Fibroblast of mammary gland (primary cell): ENCODE measurements around the gene DAAM1.
A peak's percentile ranks its signal among the peaks of the same experiment; 100 is the strongest.

Experiments used
- DNase-seq: peaks from one replicate; pipeline ENCODE4 v3.0.0-alpha.2; 2010; ENCODE audit warnings: low read depth
- H3K4me3 ChIP-seq: 2 replicates; pipeline ENCODE4 v1.5.1; 2011; ENCODE audit warnings: low read depth, mild to moderate bottlenecking, low read length, moderate library complexity; ENCODE audit not compliant: control insufficient read depth
- TF ChIP-seq, protein P1 (sequence below): conservative IDR thresholded peaks from 2 replicates; pipeline ENCODE4 v1.5.1; 2011; ENCODE audit warnings: low read depth, low read length, inconsistent platforms; ENCODE audit not compliant: control insufficient read depth, insufficient read depth

The DAAM1 gene

DNA sequence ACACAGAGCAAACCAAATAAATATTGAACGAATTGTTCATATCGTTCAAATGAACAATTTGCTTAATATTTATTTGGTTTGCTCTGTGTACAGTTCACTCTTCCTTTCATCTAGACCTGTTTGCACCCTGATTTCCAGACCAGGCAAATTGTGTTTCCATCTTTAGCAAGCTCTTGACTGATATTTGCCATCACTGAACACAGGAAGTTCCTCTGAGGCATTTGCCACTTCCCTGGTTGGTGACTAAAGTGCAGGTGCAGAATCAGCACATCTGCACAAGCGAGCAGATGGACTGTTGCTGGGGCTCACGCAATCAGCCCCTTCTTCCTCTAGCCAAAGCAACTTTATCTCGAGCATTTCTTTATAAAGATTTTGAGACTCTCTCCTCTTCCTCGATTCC lies 112.9 kb downstream of the DAAM1 start:
- TF ChIP-seq, protein P1, sequence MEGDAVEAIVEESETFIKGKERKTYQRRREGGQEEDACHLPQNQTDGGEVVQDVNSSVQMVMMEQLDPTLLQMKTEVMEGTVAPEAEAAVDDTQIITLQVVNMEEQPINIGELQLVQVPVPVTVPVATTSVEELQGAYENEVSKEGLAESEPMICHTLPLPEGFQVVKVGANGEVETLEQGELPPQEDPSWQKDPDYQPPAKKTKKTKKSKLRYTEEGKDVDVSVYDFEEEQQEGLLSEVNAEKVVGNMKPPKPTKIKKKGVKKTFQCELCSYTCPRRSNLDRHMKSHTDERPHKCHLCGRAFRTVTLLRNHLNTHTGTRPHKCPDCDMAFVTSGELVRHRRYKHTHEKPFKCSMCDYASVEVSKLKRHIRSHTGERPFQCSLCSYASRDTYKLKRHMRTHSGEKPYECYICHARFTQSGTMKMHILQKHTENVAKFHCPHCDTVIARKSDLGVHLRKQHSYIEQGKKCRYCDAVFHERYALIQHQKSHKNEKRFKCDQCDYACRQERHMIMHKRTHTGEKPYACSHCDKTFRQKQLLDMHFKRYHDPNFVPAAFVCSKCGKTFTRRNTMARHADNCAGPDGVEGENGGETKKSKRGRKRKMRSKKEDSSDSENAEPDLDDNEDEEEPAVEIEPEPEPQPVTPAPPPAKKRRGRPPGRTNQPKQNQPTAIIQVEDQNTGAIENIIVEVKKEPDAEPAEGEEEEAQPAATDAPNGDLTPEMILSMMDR, result no peak
- H3K4me3 ChIP-seq, result no peak overlapping the region
- DNase-seq, result no peak

DNA sequence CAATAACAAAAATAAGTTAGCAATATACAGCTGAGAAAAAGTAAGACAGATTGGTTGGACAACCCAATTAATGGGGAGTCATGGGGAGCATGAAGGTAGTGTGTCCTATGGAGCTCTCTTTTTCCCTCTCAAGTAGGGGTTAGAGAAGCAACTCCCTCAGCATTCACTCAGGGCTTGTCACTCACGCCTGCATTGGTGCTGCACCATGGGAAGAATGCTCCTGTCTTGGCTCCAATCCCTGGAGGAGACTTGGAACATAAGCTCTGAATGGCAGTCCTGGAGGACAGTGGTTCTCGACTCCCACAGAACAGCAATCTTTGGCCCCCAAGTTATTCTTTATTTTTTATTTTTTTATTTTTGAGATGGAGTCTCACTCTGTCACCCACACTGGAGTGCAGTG lies 113.8 kb downstream of the DAAM1 start:
- no peak for DNase-seq
- TF ChIP-seq, protein P1, result no peak
- H3K4me3 ChIP-seq, result no peak overlapping the region

DNA sequence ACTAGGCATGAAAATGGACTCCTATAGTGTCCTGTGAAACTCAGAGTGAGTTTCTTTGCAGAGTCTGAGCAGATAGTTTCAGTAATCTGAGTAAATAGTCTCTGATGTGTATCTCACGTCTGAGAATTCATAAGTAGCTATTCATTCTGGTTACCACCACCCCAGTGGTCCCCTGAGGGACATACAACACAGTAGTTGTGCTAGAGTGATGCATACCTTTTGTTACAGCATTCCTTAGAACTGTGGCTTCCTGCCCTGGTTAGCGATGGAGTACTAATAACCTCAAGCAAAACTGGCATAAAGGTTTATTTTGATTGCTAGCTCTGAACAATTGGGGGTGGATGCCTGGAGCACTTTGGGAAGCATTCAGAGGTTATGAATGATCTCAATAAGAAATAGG lies 114.7 kb downstream of the DAAM1 start:
- TF ChIP-seq, protein P1, result no peak
- peak; percentile 60 for DNase-seq
- no peak overlapping the region for H3K4me3 ChIP-seq

DNA sequence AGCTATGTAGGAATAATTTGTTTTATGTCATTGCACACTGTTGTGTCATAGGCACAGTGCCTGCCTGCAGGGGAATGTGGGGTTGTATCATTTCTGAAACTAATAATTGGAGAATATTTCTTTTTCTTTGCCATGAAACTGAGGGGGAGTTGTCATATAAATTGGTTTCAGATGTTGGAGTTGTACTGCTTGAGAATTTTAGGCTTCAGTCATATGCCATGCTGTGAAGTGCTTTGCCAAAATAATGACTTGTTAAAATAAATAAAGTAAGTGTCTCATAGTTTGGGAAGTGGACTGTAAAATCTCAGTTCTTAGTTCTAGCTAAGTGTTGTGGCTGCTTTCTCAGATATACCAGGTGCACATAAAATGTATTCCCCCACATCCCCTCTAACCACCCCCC lies 116.8 kb downstream of the DAAM1 start:
- DNase-seq, result peak; percentile 80

DNA sequence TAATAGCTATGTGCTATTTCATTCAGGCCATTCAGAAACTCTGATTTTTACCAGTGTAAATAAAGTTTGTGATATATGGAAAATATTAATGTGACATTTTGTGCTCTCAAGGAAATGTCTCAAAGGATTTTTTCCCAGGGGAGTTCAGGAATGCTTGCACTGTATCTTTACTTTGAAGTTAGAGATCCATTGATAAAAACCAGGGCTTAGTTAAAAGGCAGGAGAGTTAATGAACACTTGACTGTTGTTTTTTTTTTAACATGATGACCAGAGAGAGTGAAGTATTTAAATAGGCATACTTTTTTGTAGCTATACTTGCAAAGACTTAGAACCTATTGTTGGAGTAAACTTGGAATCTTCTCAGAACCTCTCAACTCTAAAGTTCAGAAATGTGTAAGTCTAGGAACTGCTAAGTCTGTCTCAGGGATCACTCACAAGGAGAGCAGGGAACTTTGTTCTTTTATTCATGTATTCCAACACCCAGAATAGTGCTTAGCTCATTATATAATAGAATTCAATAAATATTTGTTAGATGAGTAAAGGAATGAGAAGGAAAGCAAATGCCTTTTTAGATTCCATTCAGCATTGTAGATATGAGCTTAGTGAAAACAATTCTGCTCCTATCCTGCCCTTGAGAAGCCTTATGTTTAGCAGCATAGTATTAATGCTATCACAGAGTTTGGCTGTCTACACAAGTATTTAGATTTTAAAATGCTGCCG lies 117.5 kb downstream of the DAAM1 start:
- no peak overlapping the region for H3K4me3 ChIP-seq
- TF ChIP-seq, protein P1, result no peak
- peak; percentile 33 for DNase-seq

More for the DNA sequence above, 116.8 kb downstream of the DAAM1 start:
- H3K4me3 ChIP-seq, result no peak overlapping the region
- TF ChIP-seq, protein P1, result no peak

DNA sequence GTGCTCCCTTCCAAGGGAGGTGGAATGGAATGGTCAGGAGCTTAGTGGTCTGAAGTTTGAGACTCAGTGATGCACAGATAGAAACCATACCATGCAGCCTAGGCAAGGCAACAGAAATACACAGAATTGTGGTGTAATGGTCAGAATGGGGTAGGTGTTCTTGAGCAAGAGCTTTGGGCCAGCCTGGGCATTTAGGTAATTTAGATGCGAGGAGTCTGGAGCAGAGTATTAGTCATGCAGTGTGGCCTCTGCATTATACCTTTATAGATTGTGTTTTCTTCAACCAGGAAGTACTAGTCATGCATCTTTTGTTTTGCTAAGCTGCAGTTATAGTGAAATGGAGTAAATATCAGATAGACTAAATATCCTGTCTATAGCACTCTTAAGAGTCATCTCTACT lies 118.3 kb downstream of the DAAM1 start:
- TF ChIP-seq, protein P1, result no peak
- H3K4me3 ChIP-seq, result no peak overlapping the region
- peak; percentile 66 for DNase-seq
